Liver (tissue), 10 donors: ENCODE measurements around the gene TMEM200C. TPM values are rescaled to one million over a fixed set of nuclear protein-coding genes. Genes with fewer than 3 reads are reported as not detected.

Experiments
- DNase-seq: peaks from one replicate; pipeline ENCODE4 v3.0.0-alpha.2; 2017; ENCODE audit warnings: low spot score
- H3K27ac ChIP-seq, 2 donors: one replicate each; pipeline ENCODE4 v1.7.0; 2013; ENCODE audit warnings: inconsistent platforms in 2 of 2, low read length in 2 of 2, control low read depth in 1 of 2, low read depth in 1 of 2, mild to moderate bottlenecking in 1 of 2
- H3K27me3 ChIP-seq, 4 donors: one replicate each; pipeline versions ENCODE4 v1.6.1 to v1.7.0; 2013; ENCODE audit warnings: low read length in 3 of 4, inconsistent platforms in 1 of 4, mild to moderate bottlenecking in 1 of 4, moderate library complexity in 1 of 4; ENCODE audit not compliant: control insufficient read depth in 4 of 4, insufficient read depth in 4 of 4
- H3K36me3 ChIP-seq, 4 donors: one replicate each; pipeline versions ENCODE4 v1.6.1 to v1.7.0; 2013; ENCODE audit warnings: low read length in 3 of 4, mild to moderate bottlenecking in 3 of 4, low read depth in 1 of 4, moderate library complexity in 1 of 4; ENCODE audit not compliant: control insufficient read depth in 4 of 4, insufficient read depth in 3 of 4
- H3K4me1 ChIP-seq, 4 donors: one replicate each; pipeline versions ENCODE4 v1.6.1 to v1.7.0; 2013; ENCODE audit warnings: low read length in 3 of 4, mild to moderate bottlenecking in 3 of 4, moderate library complexity in 1 of 4; ENCODE audit not compliant: control insufficient read depth in 4 of 4, insufficient read depth in 4 of 4
- H3K4me3 ChIP-seq, 3 donors: one replicate each; pipeline versions ENCODE4 v1.6.1 to v1.7.0; 2013; ENCODE audit warnings: low read length in 3 of 3, control low read depth in 1 of 3, low read depth in 1 of 3, mild to moderate bottlenecking in 1 of 3
- H3K9ac ChIP-seq, 2 donors: one replicate each; pipeline ENCODE4 v1.7.0; 2013; ENCODE audit warnings: low read length in 2 of 2, mild to moderate bottlenecking in 2 of 2, moderate library complexity in 2 of 2, control low read depth in 1 of 2, low read depth in 1 of 2
- H3K9me3 ChIP-seq, 4 donors: one replicate each; pipeline versions ENCODE4 v1.6.1 to v1.7.0; 2013; ENCODE audit warnings: low read length in 3 of 4; ENCODE audit not compliant: control insufficient read depth in 4 of 4
- FOXA2 ChIP-seq: IDR thresholded peaks from 2 replicates; pipeline ENCODE4 v1.6.1; 2016; ENCODE audit warnings: antibody characterized with exemption
- HNF4A ChIP-seq, 2 donors: conservative IDR thresholded peaks; 2 replicates each; pipeline ENCODE4 v1.6.1; 2016; ENCODE audit warnings: antibody characterized with exemption in 2 of 2, mild to moderate bottlenecking in 2 of 2
- HNF4G ChIP-seq: IDR thresholded peaks from 2 replicates; pipeline ENCODE4 v1.6.1; 2016; ENCODE audit warnings: antibody characterized with exemption
- JUND ChIP-seq, 2 donors: IDR thresholded peaks; 2 replicates each; pipeline ENCODE4 v1.6.1; 2016; ENCODE audit warnings: antibody characterized with exemption in 2 of 2
- NR2F2 ChIP-seq: IDR thresholded peaks from 2 replicates; pipeline ENCODE4 v1.6.1; 2016; ENCODE audit warnings: antibody characterized with exemption
- TAF1 ChIP-seq: conservative IDR thresholded peaks from 2 replicates; pipeline ENCODE4 v1.6.1; 2016; ENCODE audit warnings: antibody characterized with exemption, mild to moderate bottlenecking
- YY1 ChIP-seq: IDR thresholded peaks from 2 replicates; pipeline ENCODE4 v1.6.1; 2016; ENCODE audit warnings: antibody characterized with exemption, mild to moderate bottlenecking
- WGBS: extraction: QIAGEN DNeasy Blood & Tissue Kit; methylation state at CpG from one replicate; pipeline ENCODE4 v1.1.7; 2013; 5-methylcytosine and 5-hydroxymethylcytosine counted together
- polyA plus RNA-seq, 2 donors: library from polyadenylated mRNA; stranded (reverse) in 1 of 2; unstranded in 1 of 2; fragments of 200-250 nt in 1 of 2; fragments of >200 nt in 1 of 2; fragmentation: Nextera tagmentation in 1 of 2; extraction: Ambion mirVana in 1 of 2; gene quantifications; one replicate each; pipeline versions ENCODE4 v1.2.1 to v1.2.3, GENCODE V29; 2013 to 2015
- small RNA-seq: library from RNA; depleted of rRNA; stranded (forward); fragments of <200 nt; gene quantifications from one replicate; pipeline ENCODE3, GENCODE V24; 2014
- total RNA-seq, 2 donors: library from RNA; depleted of rRNA; stranded (reverse); fragments of >200 nt; gene quantifications; one replicate each; pipeline ENCODE4 v1.2.3, GENCODE V29; 2014
- TF ChIP-seq, protein P1 (sequence below): IDR thresholded peaks from 2 replicates; pipeline ENCODE4 v1.6.1; 2016; ENCODE audit warnings: antibody characterized with exemption
- TF ChIP-seq, protein P2 (sequence below): IDR thresholded peaks from 2 replicates; pipeline ENCODE4 v1.6.1; 2016; ENCODE audit warnings: antibody characterized with exemption
- TF ChIP-seq, protein P3 (sequence below): fragments of 150-350 bp; IDR thresholded peaks from 2 replicates; pipeline ENCODE4 v1.5.1; 2017; ENCODE audit warnings: improper control_type of control experiment, low read depth, low read length; ENCODE audit not compliant: missing input control
- TF ChIP-seq, protein P4 (sequence below): IDR thresholded peaks from 2 replicates; pipeline ENCODE4 v1.6.1; 2016; ENCODE audit warnings: antibody characterized with exemption, mild to moderate bottlenecking
- donor health status: healthy.
- donor health status: healthy.
- donor health status: healthy.
- donor health status: healthy.
- donor health status: healthy.

The TMEM200C gene
- total and polyA plus RNA-seq, 4 donors: 0.08 to 0.58 (median 0.24) TPM

DNA sequence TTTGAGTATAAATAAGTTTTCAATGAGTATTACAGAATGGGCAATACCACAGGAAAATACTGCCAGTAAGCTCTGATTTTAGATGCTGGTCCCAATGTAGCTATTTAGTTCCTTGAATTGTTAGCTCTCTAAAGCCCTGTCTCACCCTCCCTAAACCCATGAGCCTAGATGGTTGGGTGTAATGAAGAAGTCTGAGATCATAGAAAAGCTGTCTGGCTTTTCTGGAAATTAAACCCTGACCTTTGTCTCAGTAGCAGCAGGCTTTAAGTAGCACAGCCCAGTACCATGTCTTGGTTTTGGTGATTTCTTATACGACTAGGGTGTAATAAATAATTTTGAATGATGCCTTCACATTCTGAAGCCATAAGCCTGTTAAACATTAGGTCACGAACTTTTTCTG, 55.3 kb downstream of the TMEM200C start:
- H3K9me3 ChIP-seq: no peaks in the 10 kb centered on the region
- 75% methylated on average over 2 of the region's 2 CpGs for WGBS
- TF ChIP-seq YY1 (no peak), TAF1 (no peak), FOXA2 (no peak), NR2F2 (no peak), JUND (IDR thresholded peaks at IDR 0.05) (no peak), HNF4A (conservative IDR thresholded peaks at IDR 0.05) (no peak)
- TF ChIP-seq, protein P1, sequence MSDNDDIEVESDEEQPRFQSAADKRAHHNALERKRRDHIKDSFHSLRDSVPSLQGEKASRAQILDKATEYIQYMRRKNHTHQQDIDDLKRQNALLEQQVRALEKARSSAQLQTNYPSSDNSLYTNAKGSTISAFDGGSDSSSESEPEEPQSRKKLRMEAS: no peak
- TF ChIP-seq, protein P2, sequence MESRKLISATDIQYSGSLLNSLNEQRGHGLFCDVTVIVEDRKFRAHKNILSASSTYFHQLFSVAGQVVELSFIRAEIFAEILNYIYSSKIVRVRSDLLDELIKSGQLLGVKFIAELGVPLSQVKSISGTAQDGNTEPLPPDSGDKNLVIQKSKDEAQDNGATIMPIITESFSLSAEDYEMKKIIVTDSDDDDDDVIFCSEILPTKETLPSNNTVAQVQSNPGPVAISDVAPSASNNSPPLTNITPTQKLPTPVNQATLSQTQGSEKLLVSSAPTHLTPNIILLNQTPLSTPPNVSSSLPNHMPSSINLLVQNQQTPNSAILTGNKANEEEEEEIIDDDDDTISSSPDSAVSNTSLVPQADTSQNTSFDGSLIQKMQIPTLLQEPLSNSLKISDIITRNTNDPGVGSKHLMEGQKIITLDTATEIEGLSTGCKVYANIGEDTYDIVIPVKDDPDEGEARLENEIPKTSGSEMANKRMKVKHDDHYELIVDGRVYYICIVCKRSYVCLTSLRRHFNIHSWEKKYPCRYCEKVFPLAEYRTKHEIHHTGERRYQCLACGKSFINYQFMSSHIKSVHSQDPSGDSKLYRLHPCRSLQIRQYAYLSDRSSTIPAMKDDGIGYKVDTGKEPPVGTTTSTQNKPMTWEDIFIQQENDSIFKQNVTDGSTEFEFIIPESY: no peak
- DNase-seq: no peak
- no peaks in the 10 kb centered on the region for H3K4me1 ChIP-seq
- no peak overlapping the region for H3K9ac ChIP-seq
- H3K27ac ChIP-seq: no peak overlapping the region
- H3K4me3 ChIP-seq: no peak overlapping the region
- no peaks in the 10 kb centered on the region for H3K27me3 ChIP-seq
- no peaks in the 10 kb centered on the region for H3K36me3 ChIP-seq

DNA sequence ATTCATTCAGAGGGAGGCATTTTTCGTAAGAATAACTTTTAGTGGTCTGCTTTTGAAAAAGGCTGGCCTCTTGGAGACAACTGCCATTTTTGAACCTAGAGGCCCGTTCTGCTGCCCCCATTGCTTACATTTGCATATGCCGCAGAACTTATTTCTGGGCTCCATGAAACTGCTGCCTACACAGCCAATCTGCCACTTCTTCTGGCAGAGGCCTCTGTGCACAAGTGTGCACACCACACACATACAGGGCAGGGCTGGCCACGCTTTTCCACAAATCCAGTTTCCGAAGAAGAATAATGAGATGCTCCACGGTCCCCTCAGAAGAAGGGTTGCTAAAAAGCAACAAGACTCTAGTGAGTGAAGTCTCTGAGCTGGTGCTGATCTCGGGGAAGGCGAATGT, 56.2 kb downstream of the TMEM200C start:
- TF ChIP-seq, protein P3, sequence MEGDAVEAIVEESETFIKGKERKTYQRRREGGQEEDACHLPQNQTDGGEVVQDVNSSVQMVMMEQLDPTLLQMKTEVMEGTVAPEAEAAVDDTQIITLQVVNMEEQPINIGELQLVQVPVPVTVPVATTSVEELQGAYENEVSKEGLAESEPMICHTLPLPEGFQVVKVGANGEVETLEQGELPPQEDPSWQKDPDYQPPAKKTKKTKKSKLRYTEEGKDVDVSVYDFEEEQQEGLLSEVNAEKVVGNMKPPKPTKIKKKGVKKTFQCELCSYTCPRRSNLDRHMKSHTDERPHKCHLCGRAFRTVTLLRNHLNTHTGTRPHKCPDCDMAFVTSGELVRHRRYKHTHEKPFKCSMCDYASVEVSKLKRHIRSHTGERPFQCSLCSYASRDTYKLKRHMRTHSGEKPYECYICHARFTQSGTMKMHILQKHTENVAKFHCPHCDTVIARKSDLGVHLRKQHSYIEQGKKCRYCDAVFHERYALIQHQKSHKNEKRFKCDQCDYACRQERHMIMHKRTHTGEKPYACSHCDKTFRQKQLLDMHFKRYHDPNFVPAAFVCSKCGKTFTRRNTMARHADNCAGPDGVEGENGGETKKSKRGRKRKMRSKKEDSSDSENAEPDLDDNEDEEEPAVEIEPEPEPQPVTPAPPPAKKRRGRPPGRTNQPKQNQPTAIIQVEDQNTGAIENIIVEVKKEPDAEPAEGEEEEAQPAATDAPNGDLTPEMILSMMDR: no peak
- TF ChIP-seq, protein P4, sequence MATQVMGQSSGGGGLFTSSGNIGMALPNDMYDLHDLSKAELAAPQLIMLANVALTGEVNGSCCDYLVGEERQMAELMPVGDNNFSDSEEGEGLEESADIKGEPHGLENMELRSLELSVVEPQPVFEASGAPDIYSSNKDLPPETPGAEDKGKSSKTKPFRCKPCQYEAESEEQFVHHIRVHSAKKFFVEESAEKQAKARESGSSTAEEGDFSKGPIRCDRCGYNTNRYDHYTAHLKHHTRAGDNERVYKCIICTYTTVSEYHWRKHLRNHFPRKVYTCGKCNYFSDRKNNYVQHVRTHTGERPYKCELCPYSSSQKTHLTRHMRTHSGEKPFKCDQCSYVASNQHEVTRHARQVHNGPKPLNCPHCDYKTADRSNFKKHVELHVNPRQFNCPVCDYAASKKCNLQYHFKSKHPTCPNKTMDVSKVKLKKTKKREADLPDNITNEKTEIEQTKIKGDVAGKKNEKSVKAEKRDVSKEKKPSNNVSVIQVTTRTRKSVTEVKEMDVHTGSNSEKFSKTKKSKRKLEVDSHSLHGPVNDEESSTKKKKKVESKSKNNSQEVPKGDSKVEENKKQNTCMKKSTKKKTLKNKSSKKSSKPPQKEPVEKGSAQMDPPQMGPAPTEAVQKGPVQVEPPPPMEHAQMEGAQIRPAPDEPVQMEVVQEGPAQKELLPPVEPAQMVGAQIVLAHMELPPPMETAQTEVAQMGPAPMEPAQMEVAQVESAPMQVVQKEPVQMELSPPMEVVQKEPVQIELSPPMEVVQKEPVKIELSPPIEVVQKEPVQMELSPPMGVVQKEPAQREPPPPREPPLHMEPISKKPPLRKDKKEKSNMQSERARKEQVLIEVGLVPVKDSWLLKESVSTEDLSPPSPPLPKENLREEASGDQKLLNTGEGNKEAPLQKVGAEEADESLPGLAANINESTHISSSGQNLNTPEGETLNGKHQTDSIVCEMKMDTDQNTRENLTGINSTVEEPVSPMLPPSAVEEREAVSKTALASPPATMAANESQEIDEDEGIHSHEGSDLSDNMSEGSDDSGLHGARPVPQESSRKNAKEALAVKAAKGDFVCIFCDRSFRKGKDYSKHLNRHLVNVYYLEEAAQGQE: no peak
- no peak for TF ChIP-seq HNF4G
- TF ChIP-seq JUND (IDR thresholded peaks at IDR 0.05): no peak
- no peaks in the 10 kb centered on the region for H3K27me3 ChIP-seq
- no peaks in the 10 kb centered on the region for H3K4me1 ChIP-seq
- H3K27ac ChIP-seq: no peak overlapping the region
- H3K9ac ChIP-seq: no peak overlapping the region
- WGBS: 88% methylated on average over 8 of the region's 8 CpGs
- H3K9me3 ChIP-seq: no peaks in the 10 kb centered on the region
- H3K36me3 ChIP-seq: no peaks in the 10 kb centered on the region
- no peak for DNase-seq
- H3K4me3 ChIP-seq: no peak overlapping the region

Small RNAs within 50 kb of the gene (small RNA-seq; reads per million reads assigned to genes)
- gene MIR3976: not detected
